GM23338 (cell line): ENCODE results near the gene KCNJ13.

Source experiments
- CREB1 ChIP-seq: fragments of 250-450 bp; sonication (Bioruptor Pico); IDR thresholded peaks from 2 replicates; pipeline ENCODE4 v1.5.0; 2020; ENCODE audit warnings: low read depth, mild to moderate bottlenecking, moderate library complexity
- EZH2 ChIP-seq: fragments of 200-600 bp; sonication (generic); IDR thresholded peaks from one replicate; pipeline ENCODE4 v1.8.0; 2017; ENCODE audit warnings: antibody characterized with exemption, mild to moderate bottlenecking, low read depth; ENCODE audit not compliant: unreplicated experiment
- EZH2phosphoT487 ChIP-seq: fragments of 200-600 bp; sonication (generic); IDR thresholded peaks from one replicate; pipeline ENCODE4 v1.8.1; 2018; ENCODE audit warnings: antibody characterized with exemption; ENCODE audit not compliant: unreplicated experiment
- JUNB ChIP-seq: IDR thresholded peaks from one replicate; pipeline ENCODE4 v1.6.1; 2016; ENCODE audit warnings: antibody characterized with exemption; ENCODE audit not compliant: unreplicated experiment
- POLR2AphosphoS5 ChIP-seq: IDR thresholded peaks from 2 replicates; pipeline ENCODE4 v1.6.1; 2016; ENCODE audit warnings: antibody characterized with exemption, low read depth
- ZNF331 ChIP-seq: fragments of 250-450 bp; sonication (Bioruptor Pico); IDR thresholded peaks from 2 replicates; pipeline ENCODE4 v1.5.0; 2020; ENCODE audit warnings: low read depth, mild to moderate bottlenecking, moderate library complexity
- TF ChIP-seq, protein P1 (sequence below): IDR thresholded peaks from one replicate; pipeline ENCODE4 v1.6.1; 2018; ENCODE audit warnings: antibody characterized with exemption; ENCODE audit not compliant: unreplicated experiment
- TF ChIP-seq, protein P2 (sequence below), 2 experiments: fragments of 200-600 bp in 1 of 2; sonication (generic) in 1 of 2; conservative IDR thresholded peaks; 2 replicates each; pipeline versions ENCODE4 v1.5.1 to v1.6.1; 2016 to 2017; ENCODE audit warnings: antibody characterized with exemption in 2 of 2, low read depth in 2 of 2, mild to moderate bottlenecking in 2 of 2, moderate library complexity in 1 of 2
- TF ChIP-seq, protein P3 (sequence below): fragments of 250-450 bp; sonication (Bioruptor Pico); IDR thresholded peaks from 2 replicates; pipeline ENCODE4 v1.5.0; 2020; ENCODE audit warnings: mild to moderate bottlenecking, moderate library complexity

DNA sequence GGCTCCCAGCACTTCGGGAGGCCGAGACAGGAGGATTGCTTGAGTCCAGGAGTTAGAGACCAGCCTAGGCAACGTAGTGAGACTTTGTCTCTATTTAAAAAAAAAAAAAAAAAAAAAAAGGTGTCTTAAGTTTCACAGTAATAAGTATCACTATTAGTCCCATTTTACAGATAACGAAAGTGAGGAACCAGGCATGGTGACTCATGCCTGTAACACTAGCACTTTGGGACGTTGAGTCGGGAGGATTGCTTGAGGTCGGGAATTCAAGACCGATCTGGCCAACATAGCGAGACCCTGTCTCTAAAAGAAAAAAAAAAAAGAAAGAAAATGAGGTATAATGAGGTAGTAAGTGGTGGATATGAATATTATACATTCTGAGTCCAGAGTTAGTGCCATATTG, 2.5 kb downstream of the KCNJ13 start:
- TF ChIP-seq, protein P1, sequence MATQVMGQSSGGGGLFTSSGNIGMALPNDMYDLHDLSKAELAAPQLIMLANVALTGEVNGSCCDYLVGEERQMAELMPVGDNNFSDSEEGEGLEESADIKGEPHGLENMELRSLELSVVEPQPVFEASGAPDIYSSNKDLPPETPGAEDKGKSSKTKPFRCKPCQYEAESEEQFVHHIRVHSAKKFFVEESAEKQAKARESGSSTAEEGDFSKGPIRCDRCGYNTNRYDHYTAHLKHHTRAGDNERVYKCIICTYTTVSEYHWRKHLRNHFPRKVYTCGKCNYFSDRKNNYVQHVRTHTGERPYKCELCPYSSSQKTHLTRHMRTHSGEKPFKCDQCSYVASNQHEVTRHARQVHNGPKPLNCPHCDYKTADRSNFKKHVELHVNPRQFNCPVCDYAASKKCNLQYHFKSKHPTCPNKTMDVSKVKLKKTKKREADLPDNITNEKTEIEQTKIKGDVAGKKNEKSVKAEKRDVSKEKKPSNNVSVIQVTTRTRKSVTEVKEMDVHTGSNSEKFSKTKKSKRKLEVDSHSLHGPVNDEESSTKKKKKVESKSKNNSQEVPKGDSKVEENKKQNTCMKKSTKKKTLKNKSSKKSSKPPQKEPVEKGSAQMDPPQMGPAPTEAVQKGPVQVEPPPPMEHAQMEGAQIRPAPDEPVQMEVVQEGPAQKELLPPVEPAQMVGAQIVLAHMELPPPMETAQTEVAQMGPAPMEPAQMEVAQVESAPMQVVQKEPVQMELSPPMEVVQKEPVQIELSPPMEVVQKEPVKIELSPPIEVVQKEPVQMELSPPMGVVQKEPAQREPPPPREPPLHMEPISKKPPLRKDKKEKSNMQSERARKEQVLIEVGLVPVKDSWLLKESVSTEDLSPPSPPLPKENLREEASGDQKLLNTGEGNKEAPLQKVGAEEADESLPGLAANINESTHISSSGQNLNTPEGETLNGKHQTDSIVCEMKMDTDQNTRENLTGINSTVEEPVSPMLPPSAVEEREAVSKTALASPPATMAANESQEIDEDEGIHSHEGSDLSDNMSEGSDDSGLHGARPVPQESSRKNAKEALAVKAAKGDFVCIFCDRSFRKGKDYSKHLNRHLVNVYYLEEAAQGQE, result no peak
- TF ChIP-seq EZH2, result no peak
- TF ChIP-seq, protein P2, sequence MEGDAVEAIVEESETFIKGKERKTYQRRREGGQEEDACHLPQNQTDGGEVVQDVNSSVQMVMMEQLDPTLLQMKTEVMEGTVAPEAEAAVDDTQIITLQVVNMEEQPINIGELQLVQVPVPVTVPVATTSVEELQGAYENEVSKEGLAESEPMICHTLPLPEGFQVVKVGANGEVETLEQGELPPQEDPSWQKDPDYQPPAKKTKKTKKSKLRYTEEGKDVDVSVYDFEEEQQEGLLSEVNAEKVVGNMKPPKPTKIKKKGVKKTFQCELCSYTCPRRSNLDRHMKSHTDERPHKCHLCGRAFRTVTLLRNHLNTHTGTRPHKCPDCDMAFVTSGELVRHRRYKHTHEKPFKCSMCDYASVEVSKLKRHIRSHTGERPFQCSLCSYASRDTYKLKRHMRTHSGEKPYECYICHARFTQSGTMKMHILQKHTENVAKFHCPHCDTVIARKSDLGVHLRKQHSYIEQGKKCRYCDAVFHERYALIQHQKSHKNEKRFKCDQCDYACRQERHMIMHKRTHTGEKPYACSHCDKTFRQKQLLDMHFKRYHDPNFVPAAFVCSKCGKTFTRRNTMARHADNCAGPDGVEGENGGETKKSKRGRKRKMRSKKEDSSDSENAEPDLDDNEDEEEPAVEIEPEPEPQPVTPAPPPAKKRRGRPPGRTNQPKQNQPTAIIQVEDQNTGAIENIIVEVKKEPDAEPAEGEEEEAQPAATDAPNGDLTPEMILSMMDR (conservative IDR thresholded peaks at IDR 0.05; ENCODE audit: low read depth in 2 of 2), result no peak
- no peak for TF ChIP-seq POLR2AphosphoS5
- TF ChIP-seq EZH2phosphoT487, result no peak
- TF ChIP-seq ZNF331 (CRISPR knock-in tag), result no peak
- no peak for TF ChIP-seq JUNB
- no peak for TF ChIP-seq CREB1 (CRISPR knock-in tag)
- TF ChIP-seq, protein P3, sequence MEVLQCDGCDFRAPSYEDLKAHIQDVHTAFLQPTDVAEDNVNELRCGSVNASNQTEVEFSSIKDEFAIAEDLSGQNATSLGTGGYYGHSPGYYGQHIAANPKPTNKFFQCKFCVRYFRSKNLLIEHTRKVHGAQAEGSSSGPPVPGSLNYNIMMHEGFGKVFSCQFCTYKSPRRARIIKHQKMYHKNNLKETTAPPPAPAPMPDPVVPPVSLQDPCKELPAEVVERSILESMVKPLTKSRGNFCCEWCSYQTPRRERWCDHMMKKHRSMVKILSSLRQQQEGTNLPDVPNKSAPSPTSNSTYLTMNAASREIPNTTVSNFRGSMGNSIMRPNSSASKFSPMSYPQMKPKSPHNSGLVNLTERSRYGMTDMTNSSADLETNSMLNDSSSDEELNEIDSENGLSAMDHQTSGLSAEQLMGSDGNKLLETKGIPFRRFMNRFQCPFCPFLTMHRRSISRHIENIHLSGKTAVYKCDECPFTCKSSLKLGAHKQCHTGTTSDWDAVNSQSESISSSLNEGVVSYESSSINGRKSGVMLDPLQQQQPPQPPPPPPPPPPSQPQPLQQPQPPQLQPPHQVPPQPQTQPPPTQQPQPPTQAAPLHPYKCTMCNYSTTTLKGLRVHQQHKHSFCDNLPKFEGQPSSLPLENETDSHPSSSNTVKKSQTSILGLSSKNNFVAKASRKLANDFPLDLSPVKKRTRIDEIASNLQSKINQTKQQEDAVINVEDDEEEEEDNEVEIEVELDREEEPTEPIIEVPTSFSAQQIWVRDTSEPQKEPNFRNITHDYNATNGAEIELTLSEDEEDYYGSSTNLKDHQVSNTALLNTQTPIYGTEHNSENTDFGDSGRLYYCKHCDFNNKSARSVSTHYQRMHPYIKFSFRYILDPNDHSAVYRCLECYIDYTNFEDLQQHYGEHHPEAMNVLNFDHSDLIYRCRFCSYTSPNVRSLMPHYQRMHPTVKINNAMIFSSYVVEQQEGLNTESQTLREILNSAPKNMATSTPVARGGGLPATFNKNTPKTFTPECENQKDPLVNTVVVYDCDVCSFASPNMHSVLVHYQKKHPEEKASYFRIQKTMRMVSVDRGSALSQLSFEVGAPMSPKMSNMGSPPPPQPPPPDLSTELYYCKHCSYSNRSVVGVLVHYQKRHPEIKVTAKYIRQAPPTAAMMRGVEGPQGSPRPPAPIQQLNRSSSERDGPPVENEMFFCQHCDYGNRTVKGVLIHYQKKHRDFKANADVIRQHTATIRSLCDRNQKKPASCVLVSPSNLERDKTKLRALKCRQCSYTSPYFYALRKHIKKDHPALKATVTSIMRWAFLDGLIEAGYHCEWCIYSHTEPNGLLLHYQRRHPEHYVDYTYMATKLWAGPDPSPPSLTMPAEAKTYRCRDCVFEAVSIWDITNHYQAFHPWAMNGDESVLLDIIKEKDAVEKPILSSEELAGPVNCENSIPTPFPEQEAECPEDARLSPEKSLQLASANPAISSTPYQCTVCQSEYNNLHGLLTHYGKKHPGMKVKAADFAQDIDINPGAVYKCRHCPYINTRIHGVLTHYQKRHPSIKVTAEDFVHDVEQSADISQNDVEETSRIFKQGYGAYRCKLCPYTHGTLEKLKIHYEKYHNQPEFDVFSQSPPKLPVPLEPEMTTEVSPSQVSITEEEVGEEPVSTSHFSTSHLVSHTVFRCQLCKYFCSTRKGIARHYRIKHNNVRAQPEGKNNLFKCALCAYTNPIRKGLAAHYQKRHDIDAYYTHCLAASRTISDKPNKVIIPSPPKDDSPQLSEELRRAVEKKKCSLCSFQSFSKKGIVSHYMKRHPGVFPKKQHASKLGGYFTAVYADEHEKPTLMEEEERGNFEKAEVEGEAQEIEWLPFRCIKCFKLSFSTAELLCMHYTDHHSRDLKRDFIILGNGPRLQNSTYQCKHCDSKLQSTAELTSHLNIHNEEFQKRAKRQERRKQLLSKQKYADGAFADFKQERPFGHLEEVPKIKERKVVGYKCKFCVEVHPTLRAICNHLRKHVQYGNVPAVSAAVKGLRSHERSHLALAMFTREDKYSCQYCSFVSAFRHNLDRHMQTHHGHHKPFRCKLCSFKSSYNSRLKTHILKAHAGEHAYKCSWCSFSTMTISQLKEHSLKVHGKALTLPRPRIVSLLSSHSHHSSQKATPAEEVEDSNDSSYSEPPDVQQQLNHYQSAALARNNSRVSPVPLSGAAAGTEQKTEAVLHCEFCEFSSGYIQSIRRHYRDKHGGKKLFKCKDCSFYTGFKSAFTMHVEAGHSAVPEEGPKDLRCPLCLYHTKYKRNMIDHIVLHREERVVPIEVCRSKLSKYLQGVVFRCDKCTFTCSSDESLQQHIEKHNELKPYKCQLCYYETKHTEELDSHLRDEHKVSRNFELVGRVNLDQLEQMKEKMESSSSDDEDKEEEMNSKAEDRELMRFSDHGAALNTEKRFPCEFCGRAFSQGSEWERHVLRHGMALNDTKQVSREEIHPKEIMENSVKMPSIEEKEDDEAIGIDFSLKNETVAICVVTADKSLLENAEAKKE, result no peak
